GM23338 (cell line): Measurements from ENCODE around the gene TNFRSF1A. TPM values are rescaled to one million over a fixed set of nuclear protein-coding genes. Genes with fewer than 3 reads are reported as not detected.

ENCODE experiments used
- ATAC-seq: fragments of 200-7000 bp; cut with Tn5 transposase; 3 replicates; pipeline ENCODE4 v1.9.1; 2020
- DNase-seq: peaks from one replicate; pipeline ENCODE4 v3.0.0-alpha.2; 2015; ENCODE audit warnings: low spot score
- H2AFZ ChIP-seq: fragments of 200-600 bp; sonication (generic); 2 replicates; pipeline ENCODE4 v1.8.0; 2016; ENCODE audit warnings: antibody characterized with exemption, mild to moderate bottlenecking, moderate library complexity
- H3F3A ChIP-seq: fragments of 200-600 bp; sonication (generic); replicated peaks from 2 replicates; pipeline ENCODE4 v1.8.0; 2017; ENCODE audit warnings: antibody characterized with exemption, mixed run types, low read depth
- H3K27ac ChIP-seq: fragments of 200-600 bp; sonication (generic); 2 replicates; pipeline ENCODE4 v1.6.1; 2016; ENCODE audit warnings: low read depth
- H3K27me3 ChIP-seq: fragments of 200-600 bp; sonication (generic); 2 replicates; pipeline ENCODE4 v1.8.0; 2016; ENCODE audit warnings: mild to moderate bottlenecking, mixed run types, moderate library complexity; ENCODE audit not compliant: insufficient read depth
- H3K36me3 ChIP-seq: fragments of 200-600 bp; sonication (generic); 2 replicates; pipeline ENCODE4 v1.8.0; 2016; ENCODE audit warnings: mild to moderate bottlenecking; ENCODE audit not compliant: insufficient read depth
- H3K4me1 ChIP-seq: fragments of 200-600 bp; sonication (generic); 2 replicates; pipeline ENCODE4 v1.8.0; 2016; ENCODE audit warnings: mild to moderate bottlenecking, moderate library complexity; ENCODE audit not compliant: insufficient read depth
- H3K4me2 ChIP-seq: fragments of 200-600 bp; sonication (generic); 2 replicates; pipeline ENCODE4 v1.7.1; 2017; ENCODE audit warnings: mixed run types
- H3K4me3 ChIP-seq: fragments of 200-600 bp; sonication (generic); 2 replicates; pipeline ENCODE4 v1.6.1; 2016; ENCODE audit warnings: mixed run types
- H3K79me2 ChIP-seq: fragments of 200-600 bp; sonication (generic); replicated peaks from 2 replicates; pipeline ENCODE4 v1.8.0; 2017; ENCODE audit warnings: mild to moderate bottlenecking; ENCODE audit not compliant: insufficient read depth
- H3K9me2 ChIP-seq: fragments of 200-600 bp; sonication (generic); 2 replicates; pipeline ENCODE4 v1.8.0; 2017; ENCODE audit not compliant: insufficient read depth
- H4K20me1 ChIP-seq: fragments of 200-600 bp; sonication (generic); replicated peaks from 2 replicates; pipeline ENCODE4 v1.8.0; 2017; ENCODE audit warnings: mild to moderate bottlenecking; ENCODE audit not compliant: insufficient read depth
- H3K27ac Mint-ChIP-seq: 2 replicates; pipeline ENCODE4 v1.8.0; 2020; ENCODE audit warnings: inconsistent platforms, mild to moderate bottlenecking, moderate library complexity, mixed read lengths
- H3K27me3 Mint-ChIP-seq: 3 replicates; pipeline ENCODE4 v1.8.0; 2022; ENCODE audit warnings: low read depth, mild to moderate bottlenecking, moderate library complexity, mixed read lengths, inconsistent platforms; ENCODE audit not compliant: insufficient read depth, poor library complexity
- H3K36me3 Mint-ChIP-seq: 3 replicates; pipeline ENCODE4 v1.8.0; 2021; ENCODE audit warnings: low read depth, mild to moderate bottlenecking, inconsistent platforms, moderate library complexity, mixed read lengths
- H3K4me1 Mint-ChIP-seq: 3 replicates; pipeline ENCODE4 v1.8.0; 2020; ENCODE audit warnings: mild to moderate bottlenecking, inconsistent platforms, mixed read lengths
- H3K4me3 Mint-ChIP-seq: 3 replicates; pipeline ENCODE4 v1.8.0; 2021; ENCODE audit warnings: moderate library complexity, mild to moderate bottlenecking, inconsistent platforms, mixed read lengths
- H3K9me3 Mint-ChIP-seq: 3 replicates; pipeline ENCODE4 v1.8.0; 2020; ENCODE audit warnings: moderate library complexity, mild to moderate bottlenecking, inconsistent platforms, mixed read lengths
- CREB1 ChIP-seq: fragments of 250-450 bp; sonication (Bioruptor Pico); IDR thresholded peaks from 2 replicates; pipeline ENCODE4 v1.5.0; 2020; ENCODE audit warnings: low read depth, mild to moderate bottlenecking, moderate library complexity
- CTCF ChIP-seq, 2 experiments: fragments of 200-600 bp in 1 of 2; sonication (generic) in 1 of 2; conservative IDR thresholded peaks; 2 replicates each; pipeline versions ENCODE4 v1.5.1 to v1.6.1; 2016 to 2017; ENCODE audit warnings: antibody characterized with exemption in 2 of 2, low read depth in 2 of 2, mild to moderate bottlenecking in 2 of 2, moderate library complexity in 1 of 2
- ETS1 ChIP-seq: IDR thresholded peaks from 2 replicates; pipeline ENCODE4 v1.6.1; 2016; ENCODE audit warnings: antibody characterized with exemption
- EZH2 ChIP-seq: fragments of 200-600 bp; sonication (generic); IDR thresholded peaks from one replicate; pipeline ENCODE4 v1.8.0; 2017; ENCODE audit warnings: antibody characterized with exemption, mild to moderate bottlenecking, low read depth; ENCODE audit not compliant: unreplicated experiment
- EZH2phosphoT487 ChIP-seq: fragments of 200-600 bp; sonication (generic); IDR thresholded peaks from one replicate; pipeline ENCODE4 v1.8.1; 2018; ENCODE audit warnings: antibody characterized with exemption; ENCODE audit not compliant: unreplicated experiment
- JUNB ChIP-seq: IDR thresholded peaks from one replicate; pipeline ENCODE4 v1.6.1; 2016; ENCODE audit warnings: antibody characterized with exemption; ENCODE audit not compliant: unreplicated experiment
- NANOG ChIP-seq: IDR thresholded peaks from 2 replicates; pipeline ENCODE4 v1.6.1; 2016; ENCODE audit warnings: antibody characterized with exemption, borderline replicate concordance
- POLR2AphosphoS5 ChIP-seq: IDR thresholded peaks from 2 replicates; pipeline ENCODE4 v1.6.1; 2016; ENCODE audit warnings: antibody characterized with exemption, low read depth
- REST ChIP-seq: IDR thresholded peaks from one replicate; pipeline ENCODE4 v1.6.1; 2018; ENCODE audit warnings: antibody characterized with exemption; ENCODE audit not compliant: unreplicated experiment
- STAT1 ChIP-seq: IDR thresholded peaks from one replicate; pipeline ENCODE4 v1.6.1; 2016; ENCODE audit warnings: antibody characterized with exemption; ENCODE audit not compliant: unreplicated experiment
- ZNF114 ChIP-seq: fragments of 250-450 bp; sonication (Bioruptor Pico); IDR thresholded peaks from 2 replicates; pipeline ENCODE4 v1.5.0; 2020; ENCODE audit warnings: mild to moderate bottlenecking, moderate library complexity
- ZNF331 ChIP-seq: fragments of 250-450 bp; sonication (Bioruptor Pico); IDR thresholded peaks from 2 replicates; pipeline ENCODE4 v1.5.0; 2020; ENCODE audit warnings: low read depth, mild to moderate bottlenecking, moderate library complexity
- ZNF462 ChIP-seq: fragments of 250-450 bp; sonication (Bioruptor Pico); IDR thresholded peaks from 2 replicates; pipeline ENCODE4 v1.5.0; 2020; ENCODE audit warnings: mild to moderate bottlenecking, moderate library complexity
- polyA plus RNA-seq: library from polyadenylated mRNA; unstranded; fragments of >200 nt; fragmentation: Nextera tagmentation; extraction: Ambion mirVana; gene quantifications from 2 replicates; pipeline ENCODE4 v1.2.1, GENCODE V29; 2016
- total RNA-seq: library from RNA; depleted of rRNA; stranded (reverse); fragments of >200 nt; shearing (Covaris generic); gene quantifications from 2 replicates; pipeline ENCODE4 v1.2.3, GENCODE V29; 2014

The TNFRSF1A gene
- total and polyA plus RNA-seq, 2 experiments from 2014 or later, result 24.3 to 43.4 TPM

- Mint-ChIP-seq H3K4me1 (peaks cover 12% of the 10 kb centered on the region), H3K27ac (no peak overlapping the region), H3K4me3 (no peak overlapping the region), H3K9me3 (no peaks in the 10 kb centered on the region), H3K36me3 (peaks cover 49% of the 10 kb centered on the region), H3K27me3 (peaks cover 5% of the 10 kb centered on the region)
- Histone ChIP-seq H3K4me3 (no peak overlapping the region), H3K27me3 (no peaks in the 10 kb centered on the region), H3K9me2 (peaks cover 4% of the 10 kb centered on the region; the same call in 1 of the 2 replicates), H3K4me1 (peaks cover 14% of the 10 kb centered on the region), H3K36me3 (no peaks in the 10 kb centered on the region; the same call in 1 of the 2 replicates), H3K79me2 (no peaks in the 10 kb centered on the region), H4K20me1 (no peaks in the 10 kb centered on the region), H3K4me2 (no peak overlapping the region), H2AFZ (no peak overlapping the region), H3F3A (no peaks in the 10 kb centered on the region; the same call in 1 of the 2 replicates), H3K27ac (no peak overlapping the region)
- no peak for DNase-seq
- TF ChIP-seq ZNF114 (CRISPR knock-in tag), result no peak
- TF ChIP-seq NANOG, result no peak
- TF ChIP-seq CREB1 (CRISPR knock-in tag), result no peak
- TF ChIP-seq EZH2phosphoT487, result no peak
- no peak for TF ChIP-seq CTCF (conservative IDR thresholded peaks at IDR 0.05; ENCODE audit: low read depth in 2 of 2)
- TF ChIP-seq ZNF462 (CRISPR knock-in tag), result no peak
- TF ChIP-seq POLR2AphosphoS5, result no peak
- no peak for TF ChIP-seq JUNB
- TF ChIP-seq STAT1, result no peak
- no peak for TF ChIP-seq ZNF331 (CRISPR knock-in tag)
- no peak for TF ChIP-seq EZH2
- no peak for TF ChIP-seq ETS1
- TF ChIP-seq REST, result no peak
- no peak for ATAC-seq
Measured at GRCh38 chr12:6347367-6348338, 5.8 kb upstream of the TNFRSF1A start.
